Osteocyte (in vitro differentiated cells): ENCODE results near the gene UBA7. TPM values are rescaled to one million over a fixed set of nuclear protein-coding genes. Genes with fewer than 3 reads are reported as not detected.

ENCODE experiments used
- DNase-seq: peaks from one replicate; pipeline ENCODE4 v3.0.0; 2021; ENCODE audit warnings: mixed read lengths; ENCODE audit not compliant: unreplicated experiment; ENCODE audit errors: extremely low spot score
- H3K27ac Mint-ChIP-seq: one replicate; pipeline ENCODE4 v1.8.0; 2021; ENCODE audit warnings: mild to moderate bottlenecking, mixed read lengths; ENCODE audit not compliant: unreplicated experiment
- H3K27me3 Mint-ChIP-seq: one replicate; pipeline ENCODE4 v1.8.0; 2021; ENCODE audit warnings: mixed read lengths; ENCODE audit not compliant: unreplicated experiment
- H3K36me3 Mint-ChIP-seq: one replicate; pipeline ENCODE4 v1.8.0; 2021; ENCODE audit warnings: mixed read lengths; ENCODE audit not compliant: unreplicated experiment
- H3K4me1 Mint-ChIP-seq: one replicate; pipeline ENCODE4 v1.8.0; 2021; ENCODE audit warnings: mixed read lengths; ENCODE audit not compliant: unreplicated experiment
- H3K4me3 Mint-ChIP-seq: one replicate; pipeline ENCODE4 v1.8.0; 2021; ENCODE audit warnings: mild to moderate bottlenecking, moderate library complexity, mixed read lengths; ENCODE audit not compliant: unreplicated experiment
- H3K9me3 Mint-ChIP-seq: one replicate; pipeline ENCODE4 v1.8.0; 2021; ENCODE audit warnings: mixed read lengths; ENCODE audit not compliant: unreplicated experiment
- total RNA-seq: library from RNA; stranded (reverse); gene quantifications from 2 replicates; pipeline ENCODE4 v1.2.1, GENCODE V29; 2021
- TF ChIP-seq, protein P1 (sequence below): fragments of 200-600 bp; sonication (generic); IDR thresholded peaks from 2 replicates; pipeline ENCODE4 v1.5.0; 2021; ENCODE audit warnings: antibody characterized with exemption, mild to moderate bottlenecking, moderate library complexity

Gene UBA7
- total RNA-seq, 1 donor from 2014 or later = 63.6 TPM

DNA sequence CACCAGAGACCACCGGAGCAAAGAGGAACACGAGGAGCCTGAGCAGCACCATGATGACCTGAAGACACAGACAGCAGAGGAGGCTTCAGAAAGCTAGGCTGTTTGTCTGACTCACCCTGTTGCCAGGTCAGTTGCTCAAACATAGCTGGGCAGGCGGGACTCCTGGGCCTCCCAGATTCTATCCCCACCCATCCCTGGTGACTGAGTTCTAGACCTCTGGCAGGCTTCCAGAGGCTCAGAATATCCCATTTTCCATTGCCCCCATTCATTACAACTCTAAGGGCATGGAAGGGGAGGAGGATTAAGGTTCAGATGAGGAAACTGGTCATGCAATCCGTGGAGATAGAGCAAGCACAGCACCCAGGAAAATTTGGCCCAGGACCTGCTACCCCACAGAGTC, 14.0 kb downstream of the UBA7 start, which contains the start of gene CDHR4:
Gene CDHR4 (minus strand): TSS at position 113 of the 400 bp plus-strand sequence. CDS start 61 bp downstream, at position 52.
- Mint-ChIP-seq H3K27ac (peak within 1 kb of the TSS; percentile 34), H3K4me3 (no peak within 1 kb of the TSS), H3K4me1 (peaks cover 23% of the 10 kb centered on the region), H3K36me3 (no peaks in the 10 kb centered on the region), H3K27me3 (peaks cover 8% of the 10 kb centered on the region), H3K9me3 (no peaks in the 10 kb centered on the region)
- TF ChIP-seq, protein P1, sequence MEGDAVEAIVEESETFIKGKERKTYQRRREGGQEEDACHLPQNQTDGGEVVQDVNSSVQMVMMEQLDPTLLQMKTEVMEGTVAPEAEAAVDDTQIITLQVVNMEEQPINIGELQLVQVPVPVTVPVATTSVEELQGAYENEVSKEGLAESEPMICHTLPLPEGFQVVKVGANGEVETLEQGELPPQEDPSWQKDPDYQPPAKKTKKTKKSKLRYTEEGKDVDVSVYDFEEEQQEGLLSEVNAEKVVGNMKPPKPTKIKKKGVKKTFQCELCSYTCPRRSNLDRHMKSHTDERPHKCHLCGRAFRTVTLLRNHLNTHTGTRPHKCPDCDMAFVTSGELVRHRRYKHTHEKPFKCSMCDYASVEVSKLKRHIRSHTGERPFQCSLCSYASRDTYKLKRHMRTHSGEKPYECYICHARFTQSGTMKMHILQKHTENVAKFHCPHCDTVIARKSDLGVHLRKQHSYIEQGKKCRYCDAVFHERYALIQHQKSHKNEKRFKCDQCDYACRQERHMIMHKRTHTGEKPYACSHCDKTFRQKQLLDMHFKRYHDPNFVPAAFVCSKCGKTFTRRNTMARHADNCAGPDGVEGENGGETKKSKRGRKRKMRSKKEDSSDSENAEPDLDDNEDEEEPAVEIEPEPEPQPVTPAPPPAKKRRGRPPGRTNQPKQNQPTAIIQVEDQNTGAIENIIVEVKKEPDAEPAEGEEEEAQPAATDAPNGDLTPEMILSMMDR = no peak
- DNase-seq = no peak

DNA sequence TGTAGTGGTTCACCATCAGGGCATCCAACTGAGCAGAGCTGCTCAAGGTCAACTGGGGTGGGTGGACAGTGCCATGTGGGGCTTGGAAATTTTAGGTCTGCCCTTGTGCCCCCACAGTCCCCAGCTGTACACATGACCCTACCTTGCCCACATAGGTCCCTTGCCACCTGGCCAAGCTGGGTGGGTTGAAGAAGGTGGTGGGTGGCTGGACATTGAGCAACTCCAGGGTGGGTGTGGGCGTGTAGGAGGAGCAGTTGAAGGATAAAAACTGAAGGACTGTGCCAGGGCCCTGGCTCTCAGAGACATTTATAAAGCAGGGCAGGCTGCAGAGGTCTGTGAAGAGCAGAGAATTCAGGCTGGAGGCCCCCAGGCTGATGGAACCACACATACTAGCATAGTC, 14.6 kb downstream of the UBA7 start:
- Mint-ChIP-seq H3K4me3 (no peak overlapping the region), H3K27ac (peak overlapping the region; percentile 34), H3K27me3 (peaks cover 8% of the 10 kb centered on the region), H3K4me1 (peaks cover 17% of the 10 kb centered on the region), H3K9me3 (no peaks in the 10 kb centered on the region), H3K36me3 (no peaks in the 10 kb centered on the region)
- no peak for DNase-seq
- TF ChIP-seq, protein P1 = no peak

DNA sequence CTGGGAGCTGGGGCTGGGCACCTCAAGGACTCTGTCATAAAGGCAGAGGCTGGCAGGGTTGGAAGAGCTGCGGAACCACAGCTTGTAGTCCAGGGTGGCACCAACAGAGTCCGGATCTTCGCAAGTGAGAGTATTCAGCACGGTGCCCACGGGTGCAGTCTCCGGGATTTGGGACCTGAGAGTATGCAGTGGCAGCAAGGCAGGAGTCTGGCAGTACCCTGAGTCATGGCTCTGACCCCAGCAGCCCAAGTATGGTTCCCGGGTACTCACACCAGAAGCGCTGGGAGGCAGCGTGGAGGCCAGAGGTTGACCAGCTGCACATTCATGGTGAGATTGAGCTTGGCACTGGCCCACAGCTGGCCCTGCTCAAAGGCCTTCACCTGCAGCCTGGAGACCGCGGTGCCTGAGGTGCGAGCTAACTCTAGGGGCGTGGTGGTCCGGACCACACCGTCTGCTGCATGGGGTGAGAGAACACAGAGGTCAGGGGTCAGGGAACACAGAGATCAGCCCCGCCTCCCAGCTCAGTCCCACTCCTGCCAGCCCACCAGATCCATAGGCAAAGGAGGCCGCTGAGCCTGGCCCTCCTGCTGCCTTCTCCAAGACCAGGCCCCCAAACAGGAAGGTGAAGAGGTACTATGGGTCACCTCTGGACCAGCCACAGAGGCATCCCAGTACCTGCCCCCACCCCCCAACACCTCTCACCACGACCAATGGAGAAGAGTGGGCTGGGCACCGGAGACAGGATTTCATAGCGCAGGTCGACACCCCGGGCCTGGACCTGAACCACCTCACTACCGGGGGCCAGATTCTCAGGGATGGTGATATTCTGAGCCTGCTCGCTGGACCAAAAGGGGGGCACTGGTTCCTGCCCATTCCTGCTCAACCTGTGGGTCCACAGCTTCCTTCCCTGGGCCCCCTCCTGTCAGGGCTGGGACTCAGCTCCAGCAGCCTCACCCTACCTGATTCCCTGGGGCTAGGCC, 18.5 kb downstream of the UBA7 start:
- no peaks in the 10 kb centered on the region for H3K9me3 Mint-ChIP-seq
- no peaks in the 10 kb centered on the region for H3K36me3 Mint-ChIP-seq
- peaks cover 9% of the 10 kb centered on the region for H3K4me1 Mint-ChIP-seq
- no peak overlapping the region for H3K27ac Mint-ChIP-seq
- no peak overlapping the region for H3K4me3 Mint-ChIP-seq
- TF ChIP-seq, protein P1 = no peak
- H3K27me3 Mint-ChIP-seq = no peaks in the 10 kb centered on the region
- no peak for DNase-seq

DNA sequence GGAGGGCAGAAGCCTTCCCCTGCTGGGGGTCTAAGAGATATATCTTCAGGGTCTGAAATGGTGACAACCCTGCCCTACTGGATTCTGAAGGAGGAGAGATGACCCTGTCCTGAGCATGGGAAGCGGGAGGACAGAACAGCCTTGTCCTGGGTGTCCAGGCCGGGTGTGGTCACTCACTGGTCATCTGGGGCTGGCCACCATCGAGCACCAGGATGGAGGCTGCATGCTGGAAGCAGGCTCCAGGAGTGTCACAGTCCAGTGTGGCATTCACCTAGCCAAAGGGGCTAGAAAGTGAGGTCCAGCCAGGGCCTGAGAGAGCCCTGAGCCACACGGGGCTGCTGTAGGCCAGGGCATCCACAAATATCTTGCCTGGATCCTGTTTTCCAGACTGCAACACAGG, 19.3 kb downstream of the UBA7 start:
- H3K4me1 Mint-ChIP-seq = peaks cover 4% of the 10 kb centered on the region
- TF ChIP-seq, protein P1 = no peak
- no peak for DNase-seq
- no peak overlapping the region for H3K27ac Mint-ChIP-seq
- H3K4me3 Mint-ChIP-seq = no peak overlapping the region
- no peaks in the 10 kb centered on the region for H3K27me3 Mint-ChIP-seq
- no peaks in the 10 kb centered on the region for H3K9me3 Mint-ChIP-seq
- no peaks in the 10 kb centered on the region for H3K36me3 Mint-ChIP-seq

DNA sequence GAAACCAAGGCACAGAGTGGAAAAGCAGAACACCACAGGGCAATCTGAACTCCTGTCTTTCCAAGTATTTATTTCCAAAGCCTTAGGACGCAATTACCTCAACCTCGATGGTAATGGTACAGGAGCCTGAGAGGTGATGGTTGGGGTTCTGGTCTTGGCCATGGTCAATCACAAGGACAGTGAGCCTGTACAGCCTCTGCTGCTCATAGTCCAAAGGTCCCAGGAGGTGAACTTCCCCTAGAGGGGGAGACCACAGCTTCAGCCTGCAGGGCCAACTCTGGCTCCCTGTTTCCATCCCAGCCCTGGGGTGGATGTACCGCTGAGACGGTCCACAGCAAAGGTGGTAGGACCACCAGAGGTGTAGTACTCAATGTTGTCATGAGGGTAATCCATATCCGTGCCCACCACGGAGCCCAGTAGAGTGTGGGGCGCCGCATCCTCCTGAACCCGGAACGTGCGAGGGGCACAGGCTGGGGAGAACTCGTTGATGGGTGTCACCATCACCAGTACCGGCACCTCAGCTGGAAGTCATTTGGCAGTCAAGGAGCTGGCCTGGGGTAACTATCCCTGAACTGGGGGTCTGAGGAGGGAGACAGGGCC, 20.2 kb downstream of the UBA7 start:
- no peak for DNase-seq
- no peak overlapping the region for H3K27ac Mint-ChIP-seq
- TF ChIP-seq, protein P1 = no peak
- no peaks in the 10 kb centered on the region for H3K4me1 Mint-ChIP-seq
- H3K9me3 Mint-ChIP-seq = no peaks in the 10 kb centered on the region
- H3K36me3 Mint-ChIP-seq = no peaks in the 10 kb centered on the region
- no peaks in the 10 kb centered on the region for H3K27me3 Mint-ChIP-seq
- H3K4me3 Mint-ChIP-seq = no peak overlapping the region
